SK-N-SH treated with all-trans-retinoic acid at 6 μM for 48 hours (cell line): ENCODE data around the gene C7orf33.

ENCODE experiments used
- ARNTL ChIP-seq: fragments of 450-650 bp; formaldehyde crosslinking; IDR thresholded peaks from 2 replicates; pipeline ENCODE4 v1.5.0; 2020; ENCODE audit warnings: low read depth, mild to moderate bottlenecking, moderate library complexity, borderline replicate concordance
- BACH2 ChIP-seq: fragments of 250-450 bp; sonication (Bioruptor Pico); IDR thresholded peaks from 2 replicates; pipeline ENCODE4 v1.9.0; 2021; ENCODE audit warnings: mild to moderate bottlenecking, borderline replicate concordance
- PATZ1 ChIP-seq: fragments of 250-450 bp; sonication (Bioruptor Pico); IDR thresholded peaks from 2 replicates; pipeline ENCODE4 v1.8.0; 2020; ENCODE audit warnings: mild to moderate bottlenecking, moderate library complexity, borderline replicate concordance
- ZC3H10 ChIP-seq: fragments of 250-450 bp; sonication (Bioruptor Pico); IDR thresholded peaks from 2 replicates; pipeline ENCODE4 v1.5.1; 2021; ENCODE audit warnings: mild to moderate bottlenecking, moderate library complexity
- ZFP30 ChIP-seq: fragments of 450-650 bp; formaldehyde crosslinking; IDR thresholded peaks from 2 replicates; pipeline ENCODE4 v1.5.0; 2022; ENCODE audit warnings: mild to moderate bottlenecking, moderate library complexity
- ZNF565 ChIP-seq: fragments of 450-650 bp; formaldehyde crosslinking; conservative IDR thresholded peaks from 2 replicates; pipeline ENCODE4 v1.5.0; 2020; ENCODE audit warnings: low read depth, mild to moderate bottlenecking, moderate library complexity
- ZNF8 ChIP-seq: fragments of 450-650 bp; formaldehyde crosslinking; IDR thresholded peaks from 2 replicates; pipeline ENCODE4 v1.5.0; 2020; ENCODE audit warnings: mild to moderate bottlenecking, moderate library complexity

- TF ChIP-seq ARNTL (CRISPR knock-in tag) (no peak), ZNF565 (no peak), ZFP30 (no peak), BACH2 (CRISPR knock-in tag) (no peak), PATZ1 (CRISPR knock-in tag) (no peak), ZNF8 (CRISPR knock-in tag) (no peak), ZC3H10 (CRISPR knock-in tag) (no peak)
Measured at GRCh38 chr7:148664324-148664723, 73.8 kb downstream of the C7orf33 start.
